Endothelial cell of hepatic sinusoid (primary cell): ENCODE measurements around the gene HMGCS2.

Source experiments
- in situ Hi-C: cut with HindIII; loops from 2 replicates; pipeline ENCODE4 v1.10.0; 2017; ENCODE audit warnings: low sequenced_read_pairs

The HMGCS2 gene

GRCh38 chr1:119764220-119764619 lies 4.5 kb downstream of the HMGCS2 start:
- in situ Hi-C loops, result loop anchor here (25.0 kb wide), 1 partner anchor 202 kb away; no protein-coding TSS in a partner anchor

GRCh38 chr1:119762953-119763352 lies 5.8 kb downstream of the HMGCS2 start:
- in situ Hi-C loops, result loop anchor here (25.0 kb wide), 1 partner anchor 201 kb away; no protein-coding TSS in a partner anchor

DNA sequence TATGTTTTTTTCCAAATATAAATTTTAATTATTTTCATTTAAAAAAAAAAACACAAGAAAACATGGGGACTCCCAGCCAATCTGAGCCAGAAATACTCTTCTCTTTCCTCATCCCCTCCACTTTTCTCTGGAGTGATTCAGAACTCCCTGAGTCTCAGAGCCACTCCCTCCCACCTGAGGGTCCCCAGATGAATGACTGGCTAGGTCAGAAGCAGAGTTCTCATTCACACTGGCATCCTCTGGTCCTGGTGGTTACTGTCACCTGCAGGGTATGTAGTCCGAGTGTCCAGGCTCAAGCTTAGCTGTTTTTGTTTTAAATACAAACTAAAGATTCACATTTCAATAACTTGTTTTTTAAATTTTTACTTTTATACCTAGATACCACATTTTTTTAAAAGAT lies 6.3 kb downstream of the HMGCS2 start:
- in situ Hi-C loops, result loop anchor here (25.0 kb wide), 1 partner anchor 200 kb away; no protein-coding TSS in a partner anchor

GRCh38 chr1:119758584-119758983 lies 10.1 kb downstream of the HMGCS2 start:
- in situ Hi-C loops, result loop anchor here (25.0 kb wide), 1 partner anchor 196 kb away; no protein-coding TSS in a partner anchor

GRCh38 chr1:119752592-119752991 lies 16.1 kb downstream of the HMGCS2 start:
- in situ Hi-C loops, result loop anchor here (25.0 kb wide), 1 partner anchor 190 kb away; no protein-coding TSS in a partner anchor

DNA sequence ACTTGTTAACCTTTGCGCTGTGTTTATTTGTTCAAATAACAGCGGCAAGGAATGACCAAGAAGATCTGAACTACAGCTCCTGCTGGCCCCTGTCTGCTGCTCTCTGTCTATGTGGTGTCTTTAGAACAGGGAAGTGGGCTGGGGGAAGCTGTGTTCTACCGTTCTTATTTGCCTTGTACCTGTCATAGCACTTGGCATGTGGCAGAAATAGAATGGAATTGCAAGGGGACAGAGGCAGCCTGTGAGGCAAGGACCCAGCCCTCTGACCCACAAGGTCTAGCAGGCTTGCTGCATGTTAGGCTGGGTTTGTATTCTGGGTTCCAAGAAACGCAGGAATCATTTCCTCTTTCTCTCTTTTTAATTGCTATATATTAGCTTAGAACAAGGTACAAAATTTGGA lies 20.7 kb downstream of the HMGCS2 start:
- in situ Hi-C loops, result no loop called here

GRCh38 chr1:119747451-119747850 lies 21.3 kb downstream of the HMGCS2 start:
- in situ Hi-C loops, result no loop called here

- in situ Hi-C loops, result no loop called here
These were observed 23.7 kb downstream of the HMGCS2 start for GRCh38 chr1:119745034-119745433.

DNA sequence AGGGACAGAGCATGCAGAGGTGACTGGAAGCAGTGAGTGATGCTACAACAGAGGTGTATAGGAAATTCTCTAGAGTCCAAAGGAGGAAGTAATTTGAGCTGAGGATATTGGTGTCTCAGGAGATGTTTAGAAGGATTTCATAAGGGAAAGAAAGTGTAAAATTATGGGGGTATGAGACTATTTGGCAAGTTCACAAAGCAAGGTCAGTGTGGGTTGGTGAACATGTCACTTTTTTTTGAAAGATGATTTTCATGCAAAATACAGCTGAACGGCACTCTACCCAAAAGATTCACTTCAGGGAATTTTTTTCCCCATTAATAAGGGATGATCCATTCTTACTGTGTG lies 24.1 kb downstream of the HMGCS2 start:
- in situ Hi-C loops, result no loop called here

- in situ Hi-C loops, result no loop called here
These were observed 24.7 kb downstream of the HMGCS2 start for GRCh38 chr1:119743776-119744597.

GRCh38 chr1:119743308-119743707 lies 25.4 kb downstream of the HMGCS2 start:
- in situ Hi-C loops, result no loop called here

- in situ Hi-C loops, result no loop called here
These were observed 26.0 kb downstream of the HMGCS2 start for GRCh38 chr1:119742677-119743076.

DNA sequence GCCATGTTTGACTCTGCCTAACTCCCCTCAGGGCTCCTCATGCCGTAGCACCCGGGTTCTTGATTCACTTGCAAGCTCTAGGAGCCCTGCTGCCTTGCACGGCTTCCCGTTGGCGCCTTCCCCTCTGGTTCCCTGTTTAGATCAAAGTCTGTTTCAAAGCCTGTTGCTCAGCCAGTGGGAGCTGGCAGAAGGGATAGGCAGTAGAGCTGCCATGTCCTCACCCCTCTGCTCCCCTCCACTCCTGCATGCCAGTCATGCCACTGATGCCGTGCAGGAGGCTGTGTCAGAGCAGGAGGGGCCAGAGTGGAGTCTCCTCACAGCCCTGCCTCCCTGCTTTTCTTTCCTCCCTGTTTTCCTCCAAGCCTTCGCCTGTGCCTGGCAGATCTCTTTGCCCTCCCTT lies 26.5 kb downstream of the HMGCS2 start:
- in situ Hi-C loops, result no loop called here

DNA sequence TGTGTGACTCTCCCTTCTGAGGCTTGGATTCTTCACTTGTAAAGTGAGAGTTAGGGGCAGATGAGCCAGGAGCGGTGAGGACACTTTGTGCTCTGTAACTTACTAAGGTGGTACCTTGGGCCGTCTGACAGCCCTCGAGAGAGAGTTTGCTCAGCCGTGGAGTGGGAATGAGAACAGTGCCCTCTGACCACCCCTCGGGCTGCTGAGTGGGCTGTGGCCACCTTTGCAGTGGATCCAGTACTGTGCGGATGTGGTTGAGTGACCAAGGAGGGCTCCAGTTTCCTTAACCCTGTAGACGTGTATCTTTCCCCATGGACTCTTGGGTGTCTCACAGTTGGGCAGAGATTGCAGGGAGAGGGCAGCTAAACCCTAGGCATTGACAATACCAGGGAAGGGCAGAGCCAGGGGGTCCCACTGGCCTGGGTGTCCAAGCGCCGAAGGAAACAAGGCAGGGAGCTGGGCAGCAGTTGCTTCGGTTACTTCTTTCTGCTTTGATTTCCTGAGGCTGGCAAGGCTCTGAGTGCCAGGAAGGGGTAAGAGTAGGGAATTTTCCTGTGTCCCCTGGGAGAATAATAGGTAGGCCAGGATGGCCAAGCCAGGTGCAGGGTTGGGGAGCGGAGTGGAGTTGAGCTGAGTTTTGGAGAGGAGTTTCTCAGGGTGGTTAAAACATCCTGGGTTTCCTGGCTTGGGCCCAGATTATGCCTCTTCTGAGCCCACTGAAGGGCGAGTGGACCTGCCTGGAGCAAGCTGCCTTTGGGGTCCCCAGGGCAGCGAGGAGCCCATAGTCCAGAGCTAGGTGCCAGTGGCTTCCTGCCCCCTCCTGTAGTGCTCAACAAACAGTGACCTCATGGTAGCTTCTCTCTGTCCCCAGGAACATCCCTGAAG lies 27.6 kb downstream of the HMGCS2 start:
- in situ Hi-C loops, result no loop called here

- in situ Hi-C loops, result no loop called here
These were observed 28.4 kb downstream of the HMGCS2 start for GRCh38 chr1:119740261-119740660.

GRCh38 chr1:119739150-119739549 lies 29.6 kb downstream of the HMGCS2 start:
- in situ Hi-C loops, result no loop called here

DNA sequence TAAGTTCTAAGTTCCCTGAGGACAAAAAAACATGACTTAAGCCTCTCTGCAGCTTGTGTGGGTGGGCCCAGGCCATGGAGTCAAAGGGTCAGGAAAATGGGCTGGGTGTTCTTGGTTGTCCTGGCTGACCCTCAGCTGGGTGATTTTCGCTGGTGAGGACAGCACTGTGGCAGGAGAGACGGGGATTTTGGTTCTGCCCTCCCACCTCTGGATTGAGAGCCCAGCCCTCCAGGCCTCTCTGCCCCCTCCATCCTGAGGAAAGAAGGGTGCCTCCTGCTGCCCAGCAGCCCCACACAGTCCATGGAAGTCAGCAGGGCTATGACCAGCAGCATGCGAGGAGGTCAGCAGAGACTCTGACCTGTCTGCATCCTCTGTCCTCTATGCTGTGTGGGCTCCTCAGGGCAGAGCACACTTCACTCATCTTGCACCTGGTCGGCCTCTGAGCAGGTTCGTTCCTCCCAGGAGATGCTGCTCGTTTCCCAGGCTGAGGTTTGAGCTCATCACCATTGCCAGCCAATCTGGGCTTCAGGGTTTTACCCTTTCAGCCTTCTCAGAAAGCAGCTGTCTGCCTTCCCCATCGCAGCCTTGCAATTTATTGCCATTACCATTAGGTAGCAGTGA lies 30.5 kb downstream of the HMGCS2 start:
- in situ Hi-C loops, result no loop called here

DNA sequence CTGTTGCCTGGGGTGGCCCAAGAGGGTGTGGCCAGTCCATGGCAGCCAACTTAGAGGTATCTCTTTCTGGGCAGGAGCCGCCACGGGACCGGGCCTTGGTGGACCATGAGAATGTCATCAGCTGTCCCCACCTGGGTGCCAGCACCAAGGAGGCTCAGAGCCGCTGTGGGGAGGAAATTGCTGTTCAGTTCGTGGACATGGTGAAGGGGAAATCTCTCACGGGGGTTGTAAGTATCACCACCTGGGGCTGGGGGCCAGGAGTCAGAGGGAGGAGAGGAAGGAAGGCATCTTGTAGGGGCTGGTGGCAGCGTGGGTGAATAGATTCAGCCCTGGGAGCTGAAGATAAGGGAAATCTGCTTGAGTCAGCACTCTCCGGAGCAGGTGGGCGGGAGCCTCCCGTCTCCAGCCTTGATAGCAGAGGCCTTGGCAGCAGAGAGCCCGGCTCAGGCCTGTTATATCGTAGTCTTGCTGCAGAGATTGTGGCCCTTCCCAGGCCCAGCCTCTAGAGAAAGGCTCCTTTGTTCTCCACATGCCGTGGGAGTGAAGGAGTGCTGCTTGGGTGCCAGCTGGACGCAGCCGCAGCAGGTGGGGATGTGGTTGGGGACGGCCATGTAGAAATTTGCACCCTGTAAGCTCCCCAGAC lies 31.5 kb downstream of the HMGCS2 start:
- in situ Hi-C loops, result no loop called here

- in situ Hi-C loops, result no loop called here
These were observed 32.1 kb downstream of the HMGCS2 start for GRCh38 chr1:119736649-119737039.

DNA sequence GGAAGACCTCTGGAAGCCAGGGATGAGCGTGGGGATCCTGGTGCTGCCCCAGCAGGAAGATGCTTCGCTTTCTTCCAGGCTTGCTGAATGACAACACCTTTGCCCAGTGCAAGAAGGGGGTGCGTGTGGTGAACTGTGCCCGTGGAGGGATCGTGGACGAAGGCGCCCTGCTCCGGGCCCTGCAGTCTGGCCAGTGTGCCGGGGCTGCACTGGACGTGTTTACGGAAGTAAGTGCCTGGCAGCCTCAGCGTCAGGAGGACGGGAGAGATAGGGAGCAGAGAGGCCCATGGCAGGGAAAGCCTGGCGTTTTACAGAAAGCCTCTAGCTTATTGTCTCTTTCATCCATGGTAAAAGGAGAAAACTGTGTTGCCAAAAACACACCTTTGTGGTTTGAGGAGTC lies 33.5 kb downstream of the HMGCS2 start:
- in situ Hi-C loops, result no loop called here

DNA sequence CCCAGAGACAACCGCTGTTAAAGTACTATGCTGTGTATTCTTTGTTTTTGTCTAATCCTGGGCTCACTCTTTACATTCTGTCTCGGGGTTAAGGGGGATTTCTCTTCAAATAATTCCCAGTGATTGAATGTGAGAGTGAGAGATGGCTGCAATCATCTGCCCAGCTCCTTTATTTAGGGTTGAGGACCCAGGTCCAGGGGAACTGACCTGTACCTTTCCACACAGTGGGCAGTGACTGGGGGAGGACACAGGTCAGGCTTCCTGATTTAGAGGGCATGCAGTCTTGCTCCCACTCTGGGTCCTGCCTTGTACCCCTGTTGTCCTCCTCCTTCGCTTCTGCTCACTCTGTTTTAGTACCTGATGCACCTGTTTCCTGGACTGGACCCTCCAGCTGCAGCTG lies 35.0 kb downstream of the HMGCS2 start:
- in situ Hi-C loops, result no loop called here
